ENCODE results near the gene SNAP47. TPM values are rescaled to one million over a fixed set of nuclear protein-coding genes. Genes with fewer than 3 reads are reported as not detected.

SNAP47 gene
- total RNA-seq, 4 donors from 2014 or later, result 24.1 to 49.0 (median 38.4) TPM

- 80 to 91% methylated on average over 1 to 7 of the region's 7 CpGs for WGBS, 2 donors (ENCODE audit: low coverage in 1 of 2)
- Histone ChIP-seq H3K36me3 (no peaks in the 10 kb centered on the region), H3K9me3 (no peaks in the 10 kb centered on the region), H3K4me1 (no peaks in the 10 kb centered on the region), H3K27me3 (no peaks in the 10 kb centered on the region), H3K27ac (no peak overlapping the region), H3K4me3 (no peak overlapping the region)
- no peak for DNase-seq
- TF ChIP-seq POLR2A (IDR thresholded peaks at IDR 0.05) (no peak), CTCF (IDR thresholded peaks at IDR 0.05) (no peak)
- in situ Hi-C loops (cut with MboI; ENCODE audit: low pct_ligation_motif_present in 1 of 4, low pct_unique_long_range_greater_than_20kb in 1 of 4, low sequenced_read_pairs in 3 of 4) (no loop called here), intact Hi-C loops (cut with DNase I; ENCODE audit: low total_unique reads) (no loop called here)
Measured at GRCh38 chr1:227779685-227780084, 44.5 kb downstream of the SNAP47 start.

- DNase-seq, result no peak
- in situ Hi-C loops (cut with MboI; ENCODE audit: low pct_ligation_motif_present in 1 of 4, low pct_unique_long_range_greater_than_20kb in 1 of 4, low sequenced_read_pairs in 3 of 4) (no loop called here), intact Hi-C loops (cut with DNase I; ENCODE audit: low total_unique reads) (no loop called here)
Measured at GRCh38 chr1:227780101-227781044, 45.1 kb downstream of the SNAP47 start.

GRCh38 chr1:227781314-227781930, 46.2 kb downstream of the SNAP47 start:
- Histone ChIP-seq H3K9me3 (no peaks in the 10 kb centered on the region), H3K36me3 (no peaks in the 10 kb centered on the region), H3K4me3 (no peak overlapping the region), H3K27ac (no peak overlapping the region), H3K4me1 (peaks cover 2 to 4% (median 3%) of the 10 kb centered on the region in 4 donors), H3K27me3 (peaks cover 3% of the 10 kb centered on the region)
- in situ Hi-C loops (cut with MboI; ENCODE audit: low pct_ligation_motif_present in 1 of 4, low pct_unique_long_range_greater_than_20kb in 1 of 4, low sequenced_read_pairs in 3 of 4), result no loop called here
- DNase-seq, result no peak
- TF ChIP-seq POLR2A (IDR thresholded peaks at IDR 0.05) (no peak), EP300 (IDR thresholded peaks at IDR 0.05; ENCODE audit: low read depth) (no peak), POLR2AphosphoS5 (IDR thresholded peaks at IDR 0.05) (no peak), CTCF (IDR thresholded peaks at IDR 0.05) (no peak)
- intact Hi-C loops (cut with DNase I; ENCODE audit: low total_unique reads), result no loop called here
- WGBS, 2 donors (ENCODE audit: low coverage in 1 of 2), result 98% methylated on average over 13 of the region's 15 CpGs; no CpG with 5 or more reads in 1 of the 2 donors

More at GRCh38 chr1:227780101-227781044, 45.1 kb downstream of the SNAP47 start:
- Histone ChIP-seq H3K27ac (no peak overlapping the region), H3K4me3 (no peak overlapping the region), H3K27me3 (no peaks in the 10 kb centered on the region), H3K9me3 (no peaks in the 10 kb centered on the region), H3K4me1 (no peaks in the 10 kb centered on the region), H3K36me3 (no peaks in the 10 kb centered on the region)
- no peak for TF ChIP-seq POLR2A (IDR thresholded peaks at IDR 0.05)
- TF ChIP-seq POLR2AphosphoS5 (IDR thresholded peaks at IDR 0.05), result no peak
- TF ChIP-seq CTCF (IDR thresholded peaks at IDR 0.05), result no peak
- TF ChIP-seq EP300 (IDR thresholded peaks at IDR 0.05; ENCODE audit: low read depth), result no peak
- 85% methylated on average over 23 of the region's 23 CpGs; no CpG with 5 or more reads in 1 of the 2 donors for WGBS, 2 donors (ENCODE audit: low coverage in 1 of 2)

- intact Hi-C loops (cut with DNase I; ENCODE audit: low total_unique reads), result no loop called here
- peaks cover 10 to 12% (median 11%) of the 10 kb centered on the region in 4 donors for H3K4me1 ChIP-seq
- H3K4me3 ChIP-seq, result no peak overlapping the region
- no peaks in the 10 kb centered on the region for H3K9me3 ChIP-seq
- in situ Hi-C loops (cut with MboI; ENCODE audit: low pct_ligation_motif_present in 1 of 4, low pct_unique_long_range_greater_than_20kb in 1 of 4, low sequenced_read_pairs in 3 of 4), result no loop called here
- H3K27me3 ChIP-seq, result peaks cover 7% of the 10 kb centered on the region
- 97% methylated on average over 4 of the region's 4 CpGs; no CpG with 5 or more reads in 1 of the 2 donors for WGBS, 2 donors (ENCODE audit: low coverage in 1 of 2)
- TF ChIP-seq POLR2AphosphoS5 (IDR thresholded peaks at IDR 0.05) (no peak), POLR2A (IDR thresholded peaks at IDR 0.05) (no peak), CTCF (IDR thresholded peaks at IDR 0.05) (no peak), EP300 (IDR thresholded peaks at IDR 0.05; ENCODE audit: low read depth) (no peak)
- H3K27ac ChIP-seq, result no peak overlapping the region
- no peak for DNase-seq
- no peaks in the 10 kb centered on the region for H3K36me3 ChIP-seq
Measured at GRCh38 chr1:227782226-227782625, 47.0 kb downstream of the SNAP47 start.
